Uterus (tissue), 4 donors: ENCODE measurements around the gene ZSWIM6. TPM values are rescaled to one million over a fixed set of nuclear protein-coding genes. Genes with fewer than 3 reads are reported as not detected.

Experiments
- DNase-seq, 2 donors: peaks; one replicate each; pipeline ENCODE4 v3.0.0-alpha.2; 2019 to 2020
- H3K27ac ChIP-seq, 2 donors: fragments of 200-600 bp; sonication (generic); 1 replicate in 1 of 2; 2 replicates in 1 of 2; pipeline ENCODE4 v1.5.1; 2016 to 2018
- H3K27me3 ChIP-seq, 2 donors: fragments of 200-600 bp; sonication (generic); one replicate each; pipeline ENCODE4 v1.5.1; 2018 to 2019; ENCODE audit warnings: control low read depth in 1 of 2
- H3K36me3 ChIP-seq, 2 donors: fragments of 200-600 bp; sonication (generic); one replicate each; pipeline ENCODE4 v1.5.1; 2019; ENCODE audit warnings: control low read depth in 1 of 2
- H3K4me1 ChIP-seq, 2 donors: fragments of 200-600 bp; sonication (generic); one replicate each; pipeline ENCODE4 v1.5.1; 2018 to 2019; ENCODE audit warnings: control low read depth in 1 of 2
- H3K4me3 ChIP-seq, 2 donors: fragments of 200-600 bp; sonication (generic); 1 replicate in 1 of 2; 2 replicates in 1 of 2; pipeline ENCODE4 v1.5.1; 2018 to 2019; ENCODE audit warnings: mild to moderate bottlenecking in 1 of 2
- H3K9me3 ChIP-seq, 2 donors: fragments of 200-600 bp; sonication (generic); one replicate each; pipeline ENCODE4 v1.5.1; 2019; ENCODE audit warnings: control low read depth in 1 of 2
- CTCF ChIP-seq, 4 experiments: fragments of 200-600 bp in 2 of 4; fragments of 450-650 bp in 2 of 4; sonication (generic) in 2 of 4; IDR thresholded peaks; one replicate each; pipeline ENCODE4 v1.5.1; 2016 to 2019; ENCODE audit warnings: antibody characterized with exemption in 4 of 4, mild to moderate bottlenecking in 2 of 4, moderate library complexity in 1 of 4
- POLR2A ChIP-seq, 2 donors: fragments of 450-650 bp; IDR thresholded peaks; one replicate each; pipeline ENCODE4 v1.6.1; 2016; ENCODE audit warnings: antibody characterized with exemption in 2 of 2, mild to moderate bottlenecking in 1 of 2, moderate library complexity in 1 of 2
- intact Hi-C: fragments of 100-400 bp; cut with DNase I; formaldehyde crosslinking; loops from one replicate; pipeline ENCODE4 v1.15.1; 2023; ENCODE audit warnings: low total_unique reads
- total RNA-seq, 4 donors: library from RNA; depleted of rRNA in 3 of 4; stranded (reverse); fragments of >200 nt in 3 of 4; gene quantifications; one replicate each; pipeline versions ENCODE4 v1.1.0 to v1.2.4, GENCODE V29; 2014 to 2023
- donor health status: DM: yes; HTN: yes; CAD: no.

ZSWIM6 gene
- total RNA-seq, 4 donors from 2014 or later: 4.1 to 14.8 (median 11.1) TPM

GRCh38 chr5:61385627-61386026, 53.6 kb downstream of the ZSWIM6 start:
- intact Hi-C loops: no loop called here
- no peaks in the 10 kb centered on the region for H3K4me1 ChIP-seq
- no peaks in the 10 kb centered on the region for H3K27me3 ChIP-seq
- no peak overlapping the region for H3K4me3 ChIP-seq
- DNase-seq: no peak
- no peaks in the 10 kb centered on the region for H3K36me3 ChIP-seq
- H3K9me3 ChIP-seq: no peaks in the 10 kb centered on the region
- TF ChIP-seq CTCF (IDR thresholded peaks at IDR 0.05) (no peak), POLR2A (IDR thresholded peaks at IDR 0.05) (no peak)
- H3K27ac ChIP-seq: no peak overlapping the region

- H3K9me3 ChIP-seq: no peaks in the 10 kb centered on the region
- intact Hi-C loops: no loop called here
- H3K27ac ChIP-seq: no peak overlapping the region
- no peaks in the 10 kb centered on the region for H3K36me3 ChIP-seq
- H3K4me1 ChIP-seq: no peaks in the 10 kb centered on the region
- TF ChIP-seq CTCF (IDR thresholded peaks at IDR 0.05) (no peak), POLR2A (IDR thresholded peaks at IDR 0.05) (no peak)
- DNase-seq: no peak
- H3K4me3 ChIP-seq: no peak overlapping the region
- H3K27me3 ChIP-seq: no peaks in the 10 kb centered on the region
Measured at GRCh38 chr5:61386045-61386800, 54.2 kb downstream of the ZSWIM6 start.

- Histone ChIP-seq H3K9me3 (no peaks in the 10 kb centered on the region), H3K4me3 (no peak overlapping the region), H3K27ac (no peak overlapping the region), H3K27me3 (no peaks in the 10 kb centered on the region), H3K4me1 (no peaks in the 10 kb centered on the region), H3K36me3 (no peaks in the 10 kb centered on the region)
- DNase-seq: no peak
- intact Hi-C loops: no loop called here
- TF ChIP-seq CTCF (IDR thresholded peaks at IDR 0.05) (no peak), POLR2A (IDR thresholded peaks at IDR 0.05) (no peak)
Measured at GRCh38 chr5:61389609-61390008, 57.6 kb downstream of the ZSWIM6 start.

- Histone ChIP-seq H3K27me3 (no peaks in the 10 kb centered on the region), H3K4me1 (no peaks in the 10 kb centered on the region), H3K36me3 (no peaks in the 10 kb centered on the region), H3K9me3 (no peaks in the 10 kb centered on the region), H3K4me3 (no peak overlapping the region), H3K27ac (no peak overlapping the region)
- TF ChIP-seq POLR2A (IDR thresholded peaks at IDR 0.05): no peak
- TF ChIP-seq CTCF (IDR thresholded peaks at IDR 0.05): no peak
- intact Hi-C loops: no loop called here
- DNase-seq: no peak
Measured at GRCh38 chr5:61394078-61394704, 62.1 kb downstream of the ZSWIM6 start.

GRCh38 chr5:61394793-61395192, 62.7 kb downstream of the ZSWIM6 start:
- Histone ChIP-seq H3K27me3 (no peaks in the 10 kb centered on the region), H3K4me3 (no peak overlapping the region), H3K36me3 (no peaks in the 10 kb centered on the region), H3K27ac (no peak overlapping the region), H3K4me1 (no peaks in the 10 kb centered on the region), H3K9me3 (no peaks in the 10 kb centered on the region)
- TF ChIP-seq POLR2A (IDR thresholded peaks at IDR 0.05) (no peak), CTCF (IDR thresholded peaks at IDR 0.05) (no peak)
- no peak for DNase-seq
- intact Hi-C loops: no loop called here
